HG03575 (cell line): ENCODE data around the gene STX1B.

Source experiments
- ATAC-seq: cut with Tn5 transposase; IDR thresholded peaks from one replicate; pipeline ENCODE4 v1.9.1; 2021; ENCODE audit not compliant: unreplicated experiment, insufficient number of reproducible peaks, low FRiP score; ENCODE audit errors: extremely low read depth

The STX1B gene

DNA sequence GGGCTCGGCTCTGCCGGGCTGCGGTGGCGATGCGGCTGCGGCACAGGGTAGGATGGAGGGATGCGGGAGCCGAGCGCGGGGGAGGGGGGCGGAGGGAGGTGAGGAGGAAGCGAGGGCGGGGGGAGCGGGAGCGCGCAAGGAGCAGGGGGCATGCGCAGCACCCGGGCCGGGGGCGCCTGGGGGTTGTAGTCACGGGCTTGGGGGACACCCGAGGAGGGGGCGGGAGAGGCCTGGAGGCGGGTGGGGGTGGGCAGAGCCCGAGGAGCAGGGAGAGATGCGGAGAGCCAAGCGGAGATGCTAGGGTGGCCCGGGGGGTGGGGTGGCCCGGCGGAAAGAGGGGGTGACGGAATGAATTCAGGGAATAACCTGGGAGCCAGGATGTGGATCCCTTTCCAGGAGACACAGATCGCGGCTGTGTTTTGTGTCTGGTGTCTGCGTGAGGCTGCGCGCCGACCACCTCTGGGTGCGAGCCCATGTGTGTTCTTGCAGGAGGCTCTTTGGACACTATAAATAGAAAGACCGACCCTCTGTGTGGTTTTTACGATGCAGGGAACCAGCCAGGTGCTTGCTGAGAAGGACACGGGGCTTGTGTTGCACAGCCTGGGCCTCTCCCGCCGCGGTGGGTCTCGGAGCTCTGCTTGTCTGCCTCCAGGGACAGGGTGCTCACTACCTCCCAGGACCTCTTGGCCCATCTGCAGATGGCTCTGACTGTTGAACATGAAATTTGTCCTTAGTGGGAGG lies at the start of gene STX1B:
Gene STX1B (minus strand): TSS at position 54 of the 741 bp plus-strand sequence. CDS start 242 bp downstream, outside the sequence.
- ATAC-seq, result no peak

DNA sequence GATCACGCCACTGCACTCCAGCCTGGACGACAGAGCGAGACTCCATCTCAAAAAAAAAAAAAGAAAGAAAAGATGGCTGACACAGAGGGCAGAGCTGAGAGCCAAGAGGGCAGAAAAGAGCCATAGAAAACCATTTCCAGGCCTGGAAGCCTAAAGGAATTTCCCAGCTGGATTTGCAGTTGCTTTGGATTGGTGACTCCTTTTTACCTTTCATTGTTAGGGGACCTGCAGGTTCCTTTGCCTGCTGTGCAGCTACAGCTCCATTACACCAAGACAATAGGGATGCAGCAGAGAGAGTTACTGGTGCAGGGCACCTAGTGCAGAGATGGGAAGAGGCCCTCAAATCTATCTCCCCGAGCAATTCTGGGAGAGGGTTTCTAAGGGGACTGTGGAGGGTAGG lies 45.2 kb upstream of the STX1B start:
- no peak for ATAC-seq

DNA sequence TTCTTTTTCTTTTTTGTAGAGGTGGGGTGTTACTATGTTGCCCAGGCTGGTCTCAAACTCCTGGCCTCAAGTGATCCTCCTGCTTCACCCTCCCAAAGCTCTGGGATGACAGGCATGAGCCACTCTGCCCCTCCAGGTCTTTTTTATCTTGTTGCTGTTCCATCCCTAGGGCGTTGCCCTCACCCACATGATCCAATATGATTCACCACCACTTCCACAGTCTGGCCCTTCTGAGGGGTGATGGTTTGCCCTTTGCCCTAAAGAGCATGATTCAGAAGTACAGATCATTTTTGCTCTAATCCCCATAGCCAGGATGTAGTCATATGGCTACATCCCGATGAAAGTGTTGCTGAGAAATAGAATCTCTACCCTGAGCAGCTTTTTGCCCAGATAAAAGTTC lies 41.7 kb upstream of the STX1B start:
- ATAC-seq, result no peak

DNA sequence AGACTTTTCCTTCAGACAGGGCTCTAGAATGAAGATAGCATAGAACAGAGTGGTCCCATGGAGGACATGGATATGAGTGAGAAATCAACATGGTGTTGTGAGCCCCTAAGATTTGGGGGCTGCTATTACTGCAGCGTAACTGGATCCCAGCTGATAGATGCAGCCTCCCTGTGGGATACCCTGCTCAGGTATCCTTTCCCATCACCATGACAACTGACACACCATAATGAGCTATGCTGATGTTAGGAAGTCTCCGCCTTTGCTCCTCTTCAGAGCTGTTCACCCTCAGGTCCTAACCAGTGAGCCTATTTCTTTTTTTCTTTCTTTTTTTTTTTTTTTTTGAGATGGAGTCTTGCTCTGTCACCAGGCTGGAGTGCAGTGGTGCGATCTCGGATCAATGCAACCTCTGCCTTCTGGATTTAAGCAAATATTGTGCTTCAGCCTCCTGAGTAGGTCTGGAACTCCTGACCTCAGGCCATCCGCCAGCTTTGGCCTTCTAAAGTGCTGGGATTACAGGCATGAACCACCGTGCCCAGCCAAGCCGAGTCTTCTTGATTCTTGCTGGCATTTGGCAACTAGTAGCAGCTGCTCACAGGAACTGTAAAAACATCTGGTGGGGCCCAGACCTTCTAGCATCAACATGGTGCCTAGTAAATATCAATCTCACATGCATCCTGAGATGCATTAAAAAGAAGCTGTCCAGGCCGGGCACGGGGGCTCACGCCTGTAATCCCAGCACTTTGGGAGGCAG lies 40.0 kb upstream of the STX1B start:
- ATAC-seq, result no peak

DNA sequence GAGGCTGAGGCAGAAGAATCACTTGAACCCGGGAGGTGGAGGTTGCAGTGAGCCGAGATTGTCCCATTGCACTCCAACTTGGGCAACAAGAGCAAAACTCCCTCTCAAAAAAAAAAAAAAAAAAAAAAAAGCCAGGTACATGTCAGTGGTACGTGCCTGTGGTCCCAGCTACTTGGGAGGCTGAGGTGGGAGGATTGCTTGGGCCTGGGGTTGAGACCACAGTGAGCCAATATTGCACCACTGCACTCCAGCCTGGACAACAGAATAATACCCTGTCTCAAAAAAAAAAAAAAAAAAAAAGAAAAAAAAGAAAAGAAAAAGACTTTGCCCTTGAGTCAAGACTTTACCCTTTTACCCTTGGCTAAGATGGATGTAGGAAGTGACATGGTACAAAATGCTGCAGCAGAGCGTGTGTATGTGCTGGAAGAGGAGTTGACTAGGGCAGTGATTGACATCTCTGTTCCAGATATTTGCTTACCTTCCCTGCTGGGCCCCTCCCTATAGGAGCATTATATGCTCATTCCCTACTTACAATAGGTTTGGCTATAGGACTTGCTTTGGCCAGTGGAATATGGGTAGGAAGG lies 33.6 kb upstream of the STX1B start:
- ATAC-seq, result no peak

DNA sequence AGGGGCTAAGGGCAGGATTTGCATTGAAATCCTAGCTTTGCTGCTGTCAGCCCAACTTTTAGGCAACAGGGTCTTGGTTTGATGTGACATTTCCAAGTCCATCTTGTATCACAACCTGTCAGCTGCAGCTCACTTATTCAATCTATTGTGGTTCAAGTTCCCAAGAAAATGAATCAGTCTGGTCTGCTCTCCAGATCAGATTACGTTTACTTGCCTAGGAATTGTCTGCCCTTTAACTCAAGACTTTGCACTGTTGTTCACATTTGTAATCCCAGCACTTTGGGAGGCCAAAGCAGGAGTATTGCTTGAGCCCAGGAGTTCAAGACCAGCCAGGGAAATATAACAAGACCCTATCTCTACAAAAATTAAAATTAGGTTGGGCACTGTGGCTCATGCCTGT lies 32.9 kb upstream of the STX1B start:
- no peak for ATAC-seq

DNA sequence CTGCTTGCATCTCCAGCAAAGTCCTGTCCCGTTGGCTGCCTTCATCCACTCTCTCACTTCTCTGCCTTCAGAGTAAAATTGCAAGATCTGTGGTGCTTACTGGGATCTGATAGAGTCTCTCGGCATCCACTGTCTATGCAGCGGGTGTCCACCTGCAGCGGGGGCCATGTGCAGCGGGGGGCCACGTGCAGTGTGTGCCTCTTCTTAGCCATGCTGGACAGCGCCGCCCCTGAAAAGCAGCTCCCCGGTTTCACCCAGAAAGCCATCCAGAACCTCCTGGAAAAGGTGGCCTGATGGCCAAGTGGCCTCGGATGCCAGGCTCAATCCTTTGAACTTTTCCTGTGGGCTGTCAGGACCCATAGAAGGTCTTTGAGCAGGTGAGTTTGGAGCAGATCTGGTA lies 32.4 kb upstream of the STX1B start:
- no peak for ATAC-seq

DNA sequence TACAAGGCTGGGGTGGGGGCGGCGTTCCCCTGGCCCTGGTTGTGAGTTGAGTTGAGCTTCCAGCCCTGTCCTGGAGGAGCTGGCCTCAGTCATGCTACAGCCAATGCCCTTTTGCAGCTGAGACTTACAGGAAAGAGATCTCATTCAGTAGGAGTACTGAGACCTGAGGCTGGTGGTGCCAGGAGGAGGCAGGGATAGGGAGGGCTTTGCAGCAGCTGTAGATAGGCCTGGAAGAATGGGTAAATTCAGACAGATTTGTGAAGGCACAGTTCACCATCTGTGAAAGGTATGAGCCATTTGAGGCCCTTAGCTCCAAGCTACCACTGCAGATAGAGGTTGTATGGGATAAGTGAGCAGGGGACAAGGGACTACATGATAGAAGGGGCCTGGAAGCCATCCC lies 28.6 kb upstream of the STX1B start:
- no peak for ATAC-seq

DNA sequence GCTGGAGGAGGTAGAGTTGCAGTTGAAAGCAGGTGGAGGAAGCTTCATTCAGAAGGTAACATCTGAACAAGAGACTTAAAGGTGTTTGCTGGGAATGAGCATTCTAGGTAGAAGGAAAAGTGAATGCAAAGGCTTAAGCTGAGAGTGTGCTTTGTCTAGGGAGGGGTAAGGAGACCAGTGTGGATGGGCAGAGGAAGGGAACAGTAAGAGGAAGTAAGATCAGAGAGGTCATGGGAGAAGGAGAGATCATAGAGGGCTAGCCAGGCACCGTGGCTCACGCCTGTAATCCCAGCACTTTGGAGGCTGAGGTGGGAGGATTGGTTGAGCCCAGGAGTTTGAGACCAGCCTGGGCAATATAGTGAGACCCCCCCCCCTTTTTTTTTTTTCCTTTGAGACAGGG lies 26.3 kb upstream of the STX1B start:
- no peak for ATAC-seq

DNA sequence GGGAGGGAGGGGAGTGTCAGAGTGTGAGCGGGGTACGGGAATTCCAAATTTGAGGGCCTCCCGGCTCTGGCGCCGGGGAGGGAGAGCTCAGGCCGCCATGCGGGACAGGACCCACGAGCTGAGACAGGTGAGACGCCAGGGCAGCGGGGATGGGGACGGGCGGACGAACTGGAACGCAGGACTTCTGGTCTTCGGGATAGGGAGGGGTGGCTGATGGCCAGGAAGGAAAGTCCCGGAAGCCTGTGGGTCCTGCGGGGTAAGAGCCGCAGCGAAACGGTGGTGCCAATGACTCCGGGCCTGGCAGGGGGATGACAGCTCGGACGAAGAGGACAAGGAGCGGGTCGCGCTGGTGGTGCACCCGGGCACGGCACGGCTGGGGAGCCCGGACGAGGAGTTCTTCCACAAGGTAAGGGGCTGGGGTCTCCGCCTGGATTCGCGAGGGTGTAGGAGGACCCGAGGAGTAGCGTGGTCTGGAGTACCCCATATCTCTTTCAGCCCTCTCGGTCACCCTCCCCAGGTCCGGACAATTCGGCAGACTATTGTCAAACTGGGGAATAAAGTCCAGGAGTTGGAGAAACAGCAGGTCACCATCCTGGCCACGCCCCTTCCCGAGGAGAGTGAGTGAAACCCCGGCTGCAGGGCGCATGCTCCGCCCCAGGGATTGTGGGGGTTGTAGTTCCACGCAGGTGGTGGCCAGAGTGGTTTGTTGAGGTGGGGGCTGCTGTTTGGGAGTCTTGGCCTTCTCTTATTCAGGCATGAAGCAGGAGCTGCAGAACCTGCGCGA lies 23.5 kb upstream of the STX1B start:
- no peak for ATAC-seq

DNA sequence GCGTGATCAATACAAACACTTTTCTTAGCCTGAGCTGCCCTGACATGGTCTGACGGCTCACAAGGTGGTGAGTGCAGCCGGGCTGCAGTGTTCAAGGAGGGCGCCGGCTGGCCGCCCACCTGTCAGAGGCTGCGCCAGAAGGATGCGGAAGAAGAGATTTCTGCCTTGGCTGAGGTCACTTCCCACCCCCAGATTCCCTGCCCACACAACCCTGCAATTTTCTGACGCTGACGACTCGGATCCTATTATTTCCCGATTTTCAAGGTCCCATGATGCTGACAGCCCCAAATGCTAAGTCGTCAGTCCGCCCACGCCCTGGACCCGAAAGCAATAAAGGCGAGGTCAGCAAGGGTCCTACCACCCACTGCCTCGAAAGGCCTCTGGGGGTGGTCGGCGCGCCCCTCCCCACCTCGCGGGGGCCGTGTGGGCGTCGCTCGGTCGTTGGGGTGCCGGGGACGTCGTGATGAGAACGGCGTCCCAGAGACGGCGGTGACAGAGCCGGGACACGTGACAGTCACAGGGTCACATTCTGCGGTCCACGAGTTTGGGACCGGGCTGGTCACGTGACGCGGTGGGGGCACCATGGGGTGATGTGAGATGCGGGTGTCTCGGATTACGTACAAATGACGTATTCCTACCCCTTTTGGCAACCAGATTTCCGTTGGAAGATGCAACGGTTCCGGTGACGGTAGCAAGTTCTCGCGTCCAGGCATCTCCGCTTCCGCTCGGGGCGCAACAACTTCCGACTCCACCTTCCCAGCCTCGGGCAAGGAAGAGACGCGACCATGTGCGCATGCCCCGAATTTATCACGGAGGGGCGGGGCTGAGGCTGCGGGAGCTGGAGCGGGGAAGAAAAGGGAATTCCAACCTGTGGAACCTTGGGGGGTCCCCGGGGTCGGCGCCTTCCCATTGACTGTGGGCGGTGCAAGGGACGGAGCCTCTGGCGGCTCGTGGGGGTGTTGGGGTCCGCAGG lies 22.6 kb upstream of the STX1B start, which contains the start of gene STX4:
Gene STX4 (plus strand): TSS at position 823 of the 973 bp plus-strand sequence. CDS start 248 bp downstream, outside the sequence.
- peak; percentile 64 for ATAC-seq

DNA sequence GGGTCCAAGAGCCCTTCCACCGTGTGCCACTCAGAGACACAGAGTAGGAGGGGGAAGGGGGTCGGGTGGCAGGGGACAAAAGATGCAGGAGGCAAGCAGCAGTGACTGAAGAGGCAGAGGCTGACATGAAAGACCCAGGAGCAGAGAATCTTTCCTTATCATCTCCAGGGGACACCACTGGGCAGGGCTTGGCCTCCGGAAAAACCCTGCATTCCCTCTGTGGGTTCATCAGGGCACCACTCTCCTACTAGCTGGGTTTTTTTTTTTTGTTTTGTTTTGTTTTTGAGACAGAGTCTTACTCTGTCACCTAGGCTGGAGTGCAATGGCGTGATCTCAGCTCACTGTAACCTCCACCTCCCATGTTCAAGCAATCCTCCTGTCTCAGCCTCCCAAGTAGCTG lies 20.8 kb upstream of the STX1B start:
- ATAC-seq, result no peak

DNA sequence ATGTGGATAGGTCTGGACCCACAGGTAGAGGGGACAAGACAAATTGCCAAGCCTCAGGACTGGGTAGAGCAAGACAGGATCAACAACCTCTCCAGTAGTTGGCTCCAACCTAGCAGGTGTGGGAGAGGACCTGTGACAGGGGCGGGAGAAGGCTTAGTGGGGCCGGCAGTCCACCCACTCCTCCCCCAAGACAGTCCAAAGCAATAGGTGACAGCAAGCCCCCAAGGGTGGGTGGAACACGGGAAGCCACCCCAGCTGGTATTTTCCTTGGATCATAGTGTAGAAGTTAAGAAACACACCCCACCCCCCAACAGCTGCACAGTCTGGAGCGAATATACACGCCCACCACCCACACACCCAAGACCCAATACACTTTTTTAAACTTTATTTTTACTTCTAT lies 18.8 kb upstream of the STX1B start:
- ATAC-seq, result no peak

DNA sequence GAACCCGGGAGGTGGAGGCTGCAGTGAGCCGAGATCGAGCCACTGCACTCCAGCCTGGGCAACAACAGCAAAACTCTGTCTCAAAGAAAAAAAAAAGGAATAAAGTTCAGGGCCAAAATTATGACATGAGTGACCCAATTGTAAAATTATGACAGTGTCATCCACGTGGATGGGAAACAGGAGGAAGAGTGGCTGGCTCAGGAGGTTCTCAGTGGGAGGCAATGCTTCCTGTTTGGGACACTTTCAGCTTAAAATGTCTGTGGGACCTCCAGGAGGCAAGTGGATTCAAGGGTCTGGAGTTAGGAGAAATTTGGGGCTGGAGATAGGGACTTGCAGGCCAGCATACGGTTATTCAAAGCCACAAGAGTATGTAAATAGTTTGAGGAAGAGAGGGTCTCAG lies 14.9 kb upstream of the STX1B start:
- ATAC-seq, result no peak

DNA sequence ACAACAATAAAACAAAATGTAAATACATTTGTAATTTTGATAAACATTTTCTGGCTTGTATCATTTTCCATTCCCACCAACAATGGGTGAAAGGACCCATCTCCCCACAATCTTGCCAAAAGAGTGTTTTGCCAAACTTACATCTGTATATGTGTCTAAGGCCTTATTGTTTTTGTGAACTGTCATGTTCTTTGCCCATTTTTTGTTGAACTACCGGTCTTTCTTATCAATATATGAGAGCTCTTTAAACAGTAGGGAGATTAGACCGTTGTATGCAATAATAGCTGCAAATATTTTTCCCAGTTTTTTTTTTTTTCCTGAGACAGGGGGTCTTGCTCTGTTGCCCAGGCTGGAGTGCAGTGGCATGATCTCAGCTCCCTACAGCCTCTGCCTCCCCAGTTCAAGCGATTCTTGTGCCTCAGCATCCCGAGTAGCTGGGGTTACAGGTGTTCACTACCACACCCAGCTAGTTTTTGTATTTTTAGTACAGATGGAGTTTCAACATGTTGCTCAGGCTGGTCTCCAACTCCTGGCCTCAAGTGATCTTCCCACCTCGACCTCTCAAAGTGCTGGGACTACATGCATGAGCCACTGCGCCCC lies 13.3 kb upstream of the STX1B start:
- no peak for ATAC-seq

DNA sequence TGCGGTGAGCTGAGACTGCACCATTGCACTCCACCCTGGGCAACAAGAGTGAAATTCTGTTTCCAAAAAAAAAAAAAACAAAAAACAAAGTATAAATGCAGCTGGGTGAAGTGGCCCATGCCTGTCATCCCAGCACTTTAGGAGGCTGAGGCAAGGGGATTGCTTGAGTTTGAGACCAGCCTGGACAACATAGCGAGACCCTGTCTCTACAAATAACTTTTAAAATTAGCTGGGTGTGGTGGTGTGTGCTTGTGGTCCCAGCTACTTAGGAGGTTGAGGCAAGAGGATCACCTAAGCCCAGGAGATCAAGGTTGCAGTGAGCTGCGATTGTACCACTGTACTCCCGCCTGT lies 12.8 kb upstream of the STX1B start:
- no peak for ATAC-seq

DNA sequence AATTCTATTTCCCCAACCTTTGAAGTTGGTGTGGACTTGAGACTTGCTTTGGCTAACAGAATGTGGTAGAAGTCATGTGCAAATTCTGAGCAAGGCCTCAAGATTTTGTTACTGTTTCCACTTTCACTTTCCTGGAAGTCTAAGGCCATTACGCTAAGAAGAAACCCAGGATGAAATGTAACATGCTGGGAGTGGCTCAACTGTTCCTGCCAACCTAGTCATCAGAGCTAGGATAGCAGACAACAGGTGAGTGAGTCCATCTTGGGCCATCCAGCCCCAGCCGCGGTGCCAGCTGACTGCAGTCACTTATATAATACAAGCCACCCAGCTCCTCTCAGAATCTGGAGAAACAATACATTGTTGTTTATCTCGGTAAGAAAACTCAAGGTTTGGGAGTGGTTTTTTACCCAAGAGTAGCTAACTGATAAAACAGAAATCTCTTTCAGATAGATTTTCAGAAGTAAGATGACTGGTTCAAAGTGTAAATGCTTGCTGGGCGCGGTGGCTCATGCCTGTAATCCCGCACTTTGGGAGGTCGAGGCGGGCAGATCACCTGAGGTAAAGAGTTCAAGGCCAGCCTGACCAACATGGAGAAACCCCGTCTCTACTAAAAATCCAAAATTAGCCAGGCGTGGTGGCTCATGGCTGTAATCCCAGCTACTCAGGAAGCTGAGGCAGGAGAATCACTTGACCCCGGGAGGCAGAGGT lies 12.3 kb upstream of the STX1B start:
- no peak for ATAC-seq
